Measurements from ENCODE around the gene OR10A6.

OR10A6 gene, protein sequence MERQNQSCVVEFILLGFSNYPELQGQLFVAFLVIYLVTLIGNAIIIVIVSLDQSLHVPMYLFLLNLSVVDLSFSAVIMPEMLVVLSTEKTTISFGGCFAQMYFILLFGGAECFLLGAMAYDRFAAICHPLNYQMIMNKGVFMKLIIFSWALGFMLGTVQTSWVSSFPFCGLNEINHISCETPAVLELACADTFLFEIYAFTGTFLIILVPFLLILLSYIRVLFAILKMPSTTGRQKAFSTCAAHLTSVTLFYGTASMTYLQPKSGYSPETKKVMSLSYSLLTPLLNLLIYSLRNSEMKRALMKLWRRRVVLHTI

DNA sequence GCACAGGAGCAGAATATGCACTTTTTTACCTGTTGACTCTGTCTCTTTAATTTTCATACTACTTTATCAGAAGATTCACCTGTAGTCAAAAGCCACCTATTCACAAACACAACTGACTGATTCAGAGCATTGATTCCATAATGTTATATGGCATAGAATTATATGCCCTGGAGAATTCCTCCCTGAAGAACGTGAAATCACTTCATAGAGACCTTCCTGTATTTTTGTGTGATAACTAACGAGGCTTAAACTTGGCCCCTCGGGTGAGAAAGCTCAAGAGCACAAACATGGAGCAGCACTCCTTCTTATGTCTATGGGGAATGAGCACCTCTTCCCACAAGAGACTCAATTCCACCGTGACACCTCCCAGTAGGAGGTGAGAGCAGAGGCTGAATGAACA is at the start of gene OR10A6:
Gene OR10A6 (minus strand): TSS at position 101 of the 400 bp plus-strand sequence. CDS start 2,606 bp downstream, outside the sequence.
- no peak for DNase-seq

DNA sequence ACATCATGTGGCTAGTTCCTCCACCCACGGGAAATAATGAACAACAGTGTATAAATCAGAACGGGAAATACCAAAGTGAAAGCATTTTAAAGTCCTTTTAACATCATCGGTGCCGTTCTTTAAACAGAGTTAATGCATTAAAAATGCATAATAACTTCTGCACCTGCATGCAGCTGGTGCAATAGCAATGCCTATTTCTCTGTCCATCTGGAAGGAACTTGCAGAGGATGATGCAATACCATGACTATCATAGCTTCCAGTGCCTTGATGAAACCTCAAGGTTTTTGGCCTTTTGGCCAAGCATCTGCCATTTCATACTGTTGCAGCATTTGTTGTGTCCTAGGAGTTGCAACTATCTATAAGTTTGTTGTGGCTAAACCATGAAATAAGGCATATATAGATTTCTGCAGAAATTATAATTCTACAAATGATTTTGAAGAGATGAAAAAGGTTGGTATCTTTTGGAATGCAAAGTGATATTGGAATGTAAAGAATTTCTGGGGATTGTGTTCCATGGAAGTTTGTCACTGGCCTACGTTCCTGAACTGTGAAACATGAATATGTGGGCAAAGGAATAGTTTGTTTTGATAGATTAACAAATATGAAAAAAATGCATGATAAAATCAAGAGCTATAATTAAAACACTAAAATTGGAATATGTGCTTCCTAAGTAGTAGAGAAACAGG is 46.3 kb upstream of the OR10A6 start:
- no peak for DNase-seq

DNA sequence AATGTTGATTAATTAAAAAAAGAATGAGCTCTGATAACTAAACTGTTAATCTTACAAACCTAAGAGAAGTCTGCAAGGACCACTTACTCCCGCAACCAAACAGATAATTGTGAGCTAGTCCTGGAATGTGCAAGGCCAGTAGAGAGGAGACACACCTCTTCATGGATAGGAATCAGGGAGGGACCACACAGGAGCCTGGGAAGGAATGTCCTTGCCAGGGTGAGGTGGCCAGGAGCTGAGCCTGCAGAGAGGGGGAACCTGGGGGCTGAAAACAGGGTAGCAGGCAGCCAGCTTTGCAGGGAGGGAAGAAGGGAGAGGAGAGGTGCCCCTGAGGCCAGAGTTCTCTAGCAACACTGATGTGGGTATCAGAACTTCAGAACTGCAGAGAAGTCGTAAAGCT is 43.6 kb upstream of the OR10A6 start:
- DNase-seq = no peak

DNA sequence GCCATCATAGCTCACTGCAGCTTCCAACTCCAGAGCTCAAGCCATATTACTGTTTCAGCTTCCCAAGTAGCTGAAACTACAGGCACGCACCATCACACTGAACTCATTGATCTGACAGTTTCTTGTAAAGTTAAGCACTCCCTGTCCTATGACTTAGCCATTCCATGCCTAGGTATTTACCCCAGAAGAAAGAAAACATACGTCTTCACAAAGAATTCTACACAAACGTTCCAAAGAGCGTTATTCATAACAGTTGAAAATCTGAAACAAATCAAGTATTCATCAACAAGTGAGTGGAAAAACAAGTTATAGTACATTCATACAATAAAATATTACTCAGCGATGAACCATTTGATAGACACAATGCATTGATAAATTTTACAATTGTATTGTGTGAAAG is 41.9 kb upstream of the OR10A6 start:
- DNase-seq = no peak

DNA sequence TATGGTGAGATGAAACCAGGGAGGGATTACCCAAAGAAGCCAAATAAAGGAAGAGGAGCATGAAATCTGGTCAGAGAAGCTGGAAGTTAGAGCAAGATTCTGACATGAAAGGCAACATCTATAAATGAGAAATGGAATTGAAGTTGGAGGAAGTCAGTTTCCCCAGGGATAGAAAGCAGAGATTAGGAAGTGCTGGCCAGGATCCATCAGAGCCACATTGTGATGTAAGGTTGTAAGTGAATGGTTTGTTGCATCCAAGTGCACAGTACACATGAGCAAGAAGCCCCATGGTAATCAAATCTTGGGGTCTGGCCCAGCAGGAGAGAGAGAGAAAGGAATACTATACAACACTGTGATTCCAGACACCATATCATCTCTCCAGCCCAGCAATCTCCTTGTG is 40.8 kb upstream of the OR10A6 start:
- DNase-seq = no peak

DNA sequence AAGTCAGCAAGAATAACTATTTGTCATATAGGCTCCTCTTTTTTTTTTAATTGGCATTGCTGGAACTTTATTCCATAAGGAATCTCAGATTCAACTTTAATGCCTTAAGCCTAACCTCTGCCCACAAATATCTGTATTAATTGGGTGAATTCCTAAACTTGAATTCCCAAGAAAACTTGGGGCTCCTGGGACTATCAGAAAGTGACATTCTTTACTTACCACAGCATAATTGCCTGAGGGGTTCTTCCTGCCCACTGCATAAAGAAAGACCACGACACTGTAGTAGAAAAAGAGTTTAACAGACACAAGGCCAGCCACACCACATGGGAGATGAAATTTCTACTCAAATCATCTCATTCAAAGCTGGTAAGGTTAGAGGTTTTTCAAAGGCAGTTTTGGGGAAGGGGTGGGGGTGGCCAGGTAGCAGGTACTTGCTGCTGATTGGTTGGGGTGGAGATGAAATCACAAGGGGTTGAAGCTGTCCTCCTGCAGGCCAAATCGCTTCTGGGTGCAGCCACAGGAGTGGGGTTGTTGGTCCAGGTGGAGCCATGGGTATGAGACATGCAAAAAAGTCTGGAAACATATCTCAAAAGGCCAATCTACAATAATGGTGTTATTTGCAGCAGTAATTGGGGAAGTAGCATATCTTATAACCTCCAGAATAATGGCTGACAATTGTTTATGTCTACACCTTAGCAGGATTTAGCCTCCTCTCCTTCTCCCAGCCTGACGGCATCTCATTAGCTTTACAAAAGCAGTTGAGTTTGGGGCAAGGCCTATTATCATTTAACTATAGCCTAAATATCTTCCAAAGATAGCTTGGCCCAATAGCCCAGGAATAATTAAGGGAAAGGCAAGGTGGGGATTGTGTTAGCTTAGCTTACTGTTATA is 38.9 kb upstream of the OR10A6 start:
- DNase-seq = no peak

DNA sequence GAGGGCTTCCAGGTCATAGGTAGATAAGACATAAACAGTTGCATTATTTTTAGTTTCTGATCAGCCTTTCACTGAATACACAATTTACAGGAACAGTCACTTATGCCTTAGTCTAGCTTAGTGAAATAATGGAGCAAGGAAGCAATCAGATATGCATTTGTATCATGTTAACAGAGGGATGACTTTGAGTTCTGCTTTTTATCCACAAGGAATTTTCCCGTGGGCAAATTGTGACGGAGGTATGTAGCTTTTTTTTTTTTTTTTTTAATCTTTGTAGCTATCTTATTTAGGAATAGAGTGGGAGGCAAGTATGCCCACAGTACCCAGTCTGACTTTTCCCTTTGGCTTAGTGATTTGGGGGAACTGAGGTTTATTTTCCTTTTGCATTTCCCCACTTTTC is 37.6 kb upstream of the OR10A6 start:
- DNase-seq = no peak

DNA sequence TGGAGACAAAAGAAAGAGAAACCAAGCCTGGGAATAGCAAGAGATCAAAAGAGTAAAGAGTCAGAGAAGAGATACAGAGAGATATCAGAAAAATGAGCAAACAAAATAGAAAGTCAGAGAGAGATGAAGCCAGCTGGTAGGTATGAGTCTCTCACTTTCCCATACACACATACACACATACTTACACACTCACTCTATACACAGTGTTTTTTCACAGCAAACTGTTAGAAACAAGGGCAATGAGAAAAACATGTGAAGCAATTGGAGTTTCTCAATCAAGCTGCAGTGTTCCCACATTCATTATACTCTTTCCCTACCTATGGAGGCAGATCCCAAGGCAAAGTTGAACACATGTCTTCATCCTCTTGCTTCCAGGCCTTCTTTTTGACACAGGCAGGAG is 36.8 kb upstream of the OR10A6 start:
- no peak for DNase-seq

DNA sequence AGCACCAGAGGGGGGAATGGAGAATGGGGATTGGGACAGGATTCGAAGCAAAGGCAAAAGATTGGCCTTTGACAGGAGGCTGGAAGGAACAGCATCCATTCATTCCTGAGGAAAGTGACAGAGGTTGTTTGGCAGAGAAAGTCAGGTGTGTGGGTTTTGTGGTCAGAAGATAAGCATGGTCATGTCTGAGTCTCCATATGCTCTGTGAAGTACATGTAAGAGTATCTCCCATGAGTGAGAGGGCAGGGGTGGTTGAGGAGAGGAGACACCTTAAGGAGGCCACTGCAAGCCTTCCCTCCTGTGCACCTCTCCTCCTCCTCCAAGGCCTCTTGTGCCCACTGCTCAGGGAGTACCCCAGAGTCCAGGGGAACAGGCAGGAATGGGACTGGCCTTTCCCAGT is 36.0 kb upstream of the OR10A6 start:
- DNase-seq = no peak

DNA sequence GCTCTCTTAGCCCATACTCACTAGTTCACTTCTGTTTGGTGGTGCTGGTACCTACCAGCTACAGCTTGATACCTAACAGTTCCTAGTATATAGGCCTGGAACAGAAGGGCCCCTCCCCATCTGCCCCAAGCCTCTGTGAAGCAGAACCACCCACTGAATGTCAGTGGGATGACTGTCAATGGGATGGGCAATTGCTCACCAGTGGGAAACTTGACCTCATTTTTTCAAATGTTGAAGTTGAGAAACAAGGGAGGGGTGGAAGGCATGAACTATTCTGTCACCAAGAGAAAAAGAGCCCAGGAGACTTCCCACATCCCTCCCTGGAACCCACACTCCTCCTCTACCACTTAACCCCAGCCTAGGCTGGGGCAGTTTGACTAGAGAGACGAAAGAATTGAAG is 34.3 kb upstream of the OR10A6 start, which contains the start of gene NLRP10:
Gene NLRP10 (minus strand): TSS at position 62 of the 400 bp plus-strand sequence. CDS start 1,952 bp downstream, outside the sequence.
- DNase-seq = no peak

DNA sequence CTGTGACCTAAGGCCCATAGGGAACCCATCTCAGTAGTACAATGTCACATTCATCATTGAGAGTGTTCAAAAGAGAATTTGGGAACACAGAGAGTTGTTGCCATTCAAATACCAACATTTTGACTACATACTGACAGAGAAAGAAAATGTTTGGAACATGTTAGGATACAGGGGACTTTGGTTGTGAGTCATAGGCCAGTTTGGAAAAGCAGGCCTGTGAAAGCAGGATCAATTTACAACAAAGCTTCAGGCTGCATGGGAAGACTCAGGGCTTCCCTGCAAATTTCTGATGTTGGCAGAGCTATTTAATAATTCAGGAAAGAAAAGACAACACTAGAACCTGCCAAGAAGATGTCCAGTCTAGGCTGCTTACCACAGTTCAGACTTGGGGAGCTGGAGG is 33.8 kb upstream of the OR10A6 start:
- DNase-seq = no peak

DNA sequence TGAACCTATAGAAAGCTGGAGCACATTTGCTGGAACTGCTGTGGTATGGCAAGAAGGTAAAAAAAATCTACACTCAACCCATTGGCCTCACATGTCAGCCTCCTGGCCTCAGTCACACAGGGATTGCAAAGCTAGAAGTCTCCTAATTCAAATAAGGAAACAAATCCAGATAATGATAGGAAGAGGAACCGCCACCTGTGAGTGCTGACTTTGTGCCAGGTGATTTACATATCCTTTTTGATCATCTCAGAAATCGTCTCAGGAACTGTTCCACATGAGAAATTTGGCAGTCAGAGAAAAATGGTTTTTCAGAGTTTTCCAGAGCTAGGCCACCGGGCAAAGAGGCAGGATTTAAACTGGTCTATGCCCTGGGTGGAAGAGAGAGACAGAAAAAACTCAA is 33.2 kb upstream of the OR10A6 start:
- no peak for DNase-seq

DNA sequence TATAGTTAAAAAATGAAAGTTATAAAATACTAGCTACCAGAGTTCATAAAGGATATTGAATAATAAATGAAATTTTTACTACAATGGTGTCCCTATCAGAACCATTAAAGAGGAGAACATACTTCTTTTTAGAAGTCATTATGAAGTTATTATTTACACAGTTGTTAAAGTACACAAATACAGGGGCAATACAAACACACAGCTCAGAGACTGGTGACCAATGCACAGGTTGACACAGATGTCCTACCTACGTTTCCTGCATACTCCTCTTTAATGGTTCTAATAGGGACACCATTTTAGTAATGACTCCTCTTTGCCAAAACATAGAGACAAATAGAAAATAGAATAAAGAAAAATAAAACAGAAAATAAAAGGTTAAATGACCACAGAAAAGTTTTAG is 24.1 kb upstream of the OR10A6 start:
- DNase-seq = no peak

DNA sequence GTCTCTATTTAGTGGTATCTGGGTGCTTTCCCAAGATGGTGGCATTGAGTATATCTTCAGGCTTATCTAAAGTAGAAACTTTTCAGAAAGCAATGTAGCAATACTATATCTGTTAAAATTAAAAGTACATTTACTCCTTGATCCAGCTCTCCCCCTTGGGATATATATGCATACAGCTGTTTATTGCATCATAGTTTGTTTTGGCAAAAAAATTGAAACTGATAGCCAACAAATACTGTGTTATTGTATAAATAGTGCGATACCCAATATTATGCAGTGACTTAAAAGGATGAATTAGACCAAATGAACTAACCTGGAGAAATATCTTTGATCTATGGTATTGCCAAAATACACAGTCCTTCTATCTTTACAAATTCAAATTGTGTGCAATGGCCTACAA is 18.9 kb upstream of the OR10A6 start:
- DNase-seq = no peak

DNA sequence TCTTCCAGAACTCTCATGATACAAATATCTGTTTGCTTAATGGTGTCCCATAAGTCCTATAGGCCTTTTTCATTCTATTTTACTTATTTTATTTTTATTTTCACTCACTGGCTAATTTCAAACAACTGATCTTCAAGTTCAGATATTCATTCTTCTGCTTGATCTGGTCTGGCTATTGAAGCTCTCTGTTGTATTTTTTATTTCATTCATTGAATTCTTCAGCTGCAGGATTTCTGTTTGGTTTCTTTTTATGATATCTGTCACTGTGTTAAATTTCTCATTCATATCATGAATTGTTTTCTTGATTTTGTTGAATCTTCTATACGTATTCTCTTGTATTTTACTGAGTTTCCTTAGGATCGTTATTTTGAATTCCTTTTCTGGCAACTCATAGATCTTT is 13.1 kb upstream of the OR10A6 start:
- no peak for DNase-seq

DNA sequence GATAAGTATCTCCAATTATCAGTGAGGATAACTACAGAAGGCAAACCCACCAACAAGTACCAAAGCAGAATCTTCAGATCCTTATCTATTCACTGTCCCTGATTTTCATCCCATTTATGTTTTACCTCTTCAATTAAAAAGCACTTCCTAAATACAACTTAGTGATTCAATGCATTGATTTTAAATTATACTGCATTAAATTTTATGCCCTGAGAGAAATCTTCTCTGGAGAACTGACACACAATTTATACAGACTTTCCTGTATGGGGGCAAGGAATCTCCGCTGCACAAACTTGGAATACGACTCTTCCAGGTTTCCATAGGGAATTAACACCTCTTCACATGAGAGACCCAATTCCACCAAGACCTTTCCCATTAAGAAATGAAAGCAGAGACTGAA is 10.5 kb upstream of the OR10A6 start, which contains the start of gene OR10A3:
Gene OR10A3 (minus strand): TSS at position 101 of the 400 bp plus-strand sequence. CDS start 2,188 bp downstream, outside the sequence.
- DNase-seq = no peak

DNA sequence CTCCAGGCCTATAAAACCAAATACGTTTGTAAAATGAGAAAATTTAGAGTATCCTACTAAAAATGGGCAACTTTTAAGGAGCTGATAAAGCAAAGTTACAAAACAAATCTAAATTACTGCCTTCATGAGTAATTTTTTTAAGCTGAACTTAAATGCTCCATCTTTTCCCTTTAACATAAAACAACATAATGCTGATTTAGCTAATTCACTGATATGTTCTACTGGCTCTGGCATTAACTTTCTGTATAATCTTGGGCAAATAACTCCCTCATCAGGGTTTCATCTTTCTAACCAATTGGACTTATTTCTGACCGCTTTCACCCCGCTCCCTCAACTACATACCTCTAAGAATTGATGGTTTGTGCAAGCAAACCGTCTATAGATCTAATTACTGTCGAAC is 10.1 kb upstream of the OR10A6 start:
- DNase-seq = no peak

DNA sequence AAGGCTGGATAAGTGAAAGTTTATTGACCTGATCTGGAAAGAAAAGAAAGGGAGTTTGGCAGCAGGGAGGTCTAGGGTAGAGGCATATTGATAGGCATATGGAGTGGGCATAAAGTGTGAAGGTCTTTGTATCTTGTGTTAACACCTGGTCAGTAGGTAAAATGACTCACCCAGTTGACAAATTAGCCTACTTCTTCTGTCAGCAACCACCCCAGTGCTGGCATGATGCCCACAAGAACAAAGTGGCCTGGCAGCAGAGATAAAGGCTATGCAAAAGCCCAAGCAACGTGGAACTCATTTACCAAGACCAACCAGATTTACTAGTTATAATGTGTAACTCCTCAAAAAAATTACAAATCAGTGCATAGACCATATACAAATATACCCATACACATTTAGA is 5.5 kb upstream of the OR10A6 start:
- no peak for DNase-seq

DNA sequence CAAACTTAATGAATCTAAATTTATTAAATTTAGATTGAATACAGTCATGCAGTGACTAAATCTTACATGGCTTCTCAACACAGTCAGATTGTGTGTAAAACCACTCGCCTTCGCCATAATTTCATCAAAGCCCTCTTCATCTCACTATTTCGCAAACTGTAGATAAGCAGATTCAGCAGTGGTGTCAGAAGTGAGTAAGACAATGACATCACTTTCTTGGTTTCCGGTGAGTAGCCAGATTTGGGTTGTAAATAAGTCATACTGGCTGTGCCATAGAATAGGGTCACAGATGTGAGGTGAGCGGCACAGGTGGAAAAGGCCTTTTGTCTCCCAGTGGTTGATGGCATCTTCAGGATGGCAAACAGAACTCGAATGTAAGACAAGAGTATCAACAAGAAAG is 3.4 kb downstream of the OR10A6 start:
- no peak for DNase-seq

DNA sequence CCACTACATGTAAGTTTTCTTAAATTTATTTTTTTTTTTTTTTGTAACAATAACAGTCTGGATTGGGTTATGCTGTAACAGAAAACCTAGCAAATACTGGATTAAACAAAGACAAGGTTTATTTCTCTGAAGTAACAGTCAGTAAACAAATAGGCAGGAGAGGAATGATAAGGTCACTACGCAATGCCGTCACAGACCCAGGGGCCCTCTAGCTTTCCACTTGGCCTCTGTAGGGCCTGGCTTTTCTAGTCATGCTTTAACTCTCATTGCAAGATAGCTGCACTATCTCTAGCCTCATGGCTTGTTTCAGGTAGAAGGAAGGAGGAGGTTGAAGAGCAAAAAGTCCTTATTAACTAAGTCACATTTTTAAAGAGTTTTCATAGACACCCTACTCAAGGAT is 6.5 kb downstream of the OR10A6 start:
- no peak for DNase-seq

DNA sequence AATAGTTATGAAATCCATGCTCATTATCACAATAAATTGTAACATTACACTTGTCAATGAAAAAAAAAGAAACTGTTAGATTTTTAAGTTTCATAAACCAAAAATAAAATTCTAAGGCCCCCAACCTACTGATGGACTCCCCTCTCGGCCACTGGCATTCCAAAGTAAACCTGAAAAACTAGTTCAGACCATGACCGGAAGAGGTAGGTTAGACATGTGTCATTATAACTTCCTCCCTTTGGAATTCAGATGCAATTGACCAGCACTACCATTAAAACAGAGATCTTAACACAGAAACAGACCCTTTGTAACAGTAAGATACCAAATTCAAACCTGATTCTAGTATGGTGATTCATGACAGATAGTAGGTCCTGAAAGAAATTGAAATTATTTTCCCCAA is 12.9 kb downstream of the OR10A6 start:
- DNase-seq = no peak

DNA sequence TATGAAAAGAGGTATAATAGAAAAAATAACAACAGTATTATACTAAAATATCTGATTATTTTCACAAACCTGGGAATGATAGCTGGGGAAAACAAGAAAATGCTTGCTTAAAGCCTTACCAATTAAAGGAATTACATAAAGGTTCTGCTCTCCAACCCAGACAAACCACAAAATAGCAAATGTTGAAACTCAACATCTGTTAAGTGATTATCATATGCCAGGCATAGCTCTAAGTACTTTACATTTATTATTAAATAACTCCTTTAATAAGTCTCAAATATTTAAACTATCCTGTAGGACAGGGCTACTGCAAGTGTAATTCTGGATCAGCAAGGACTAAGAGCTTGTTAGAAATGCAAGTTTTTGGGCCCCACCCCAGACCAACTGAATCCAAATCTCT is 20.1 kb downstream of the OR10A6 start:
- no peak for DNase-seq

DNA sequence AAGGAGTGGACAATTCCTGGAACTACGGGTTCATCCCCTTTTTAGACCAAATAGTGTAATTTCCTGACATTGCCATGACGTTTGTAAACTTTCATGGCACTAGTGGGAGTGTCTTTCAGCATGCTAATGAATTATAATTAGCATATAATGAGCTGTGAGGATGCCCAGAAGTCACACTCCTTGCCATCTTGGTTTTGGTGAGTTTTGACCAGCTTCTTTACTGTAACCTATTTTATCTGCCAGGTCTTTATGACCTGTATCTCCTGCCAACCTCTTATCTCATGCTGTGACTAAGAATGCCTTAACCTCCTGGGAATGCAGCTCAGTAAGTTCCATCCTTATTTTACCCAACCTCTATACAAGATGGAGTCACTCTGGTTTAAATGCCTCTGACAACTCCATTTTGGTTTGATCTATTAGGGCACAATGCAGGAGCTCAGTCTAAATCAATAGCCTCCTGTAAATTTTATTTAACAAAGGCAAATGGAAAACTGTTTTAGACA is 20.7 kb downstream of the OR10A6 start:
- no peak for DNase-seq

Measured in activated CD4-positive, CD25-positive, alpha-beta regulatory T cell treated with anti-CD3 and anti-CD28 coated beads, Interleukin-2, amount 50 U/mL, for 72 hours (primary cell).